ENCODE data around the gene IRX6.

Gene IRX6

GRCh38 chr16:55323637-55324271 lies at the start of gene IRX6:
Gene IRX6, plus strand, starts transcription at chr16:55324203. Its CDS starts 889 bp downstream, at chr16:55325092.
- peak; percentile 21 for DNase-seq

- no peak for DNase-seq
Observed at GRCh38 chr16:55274391-55274790, 49.6 kb upstream of the IRX6 start.

DNA sequence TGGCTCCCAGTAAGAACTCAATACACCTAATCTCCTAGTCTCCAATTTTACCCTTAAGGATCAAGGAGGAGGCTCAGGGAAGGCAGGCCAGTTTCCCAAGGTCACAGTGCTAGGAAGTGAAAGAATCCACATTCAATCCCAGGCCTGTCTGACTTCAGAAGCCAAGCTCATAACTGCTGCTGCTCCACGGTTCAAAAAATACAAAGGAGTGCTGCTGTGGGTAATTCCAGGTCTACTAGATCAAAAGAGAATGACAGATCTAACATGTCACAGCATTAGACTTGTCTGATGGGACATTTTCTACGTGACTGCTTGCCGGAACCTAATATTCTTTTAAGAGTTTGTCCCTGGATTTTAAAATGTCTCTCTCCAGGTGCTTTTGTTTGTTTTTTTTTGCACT lies 48.8 kb upstream of the IRX6 start:
- DNase-seq: no peak

- DNase-seq: no peak
Observed at GRCh38 chr16:55275869-55276268, 48.1 kb upstream of the IRX6 start.

DNA sequence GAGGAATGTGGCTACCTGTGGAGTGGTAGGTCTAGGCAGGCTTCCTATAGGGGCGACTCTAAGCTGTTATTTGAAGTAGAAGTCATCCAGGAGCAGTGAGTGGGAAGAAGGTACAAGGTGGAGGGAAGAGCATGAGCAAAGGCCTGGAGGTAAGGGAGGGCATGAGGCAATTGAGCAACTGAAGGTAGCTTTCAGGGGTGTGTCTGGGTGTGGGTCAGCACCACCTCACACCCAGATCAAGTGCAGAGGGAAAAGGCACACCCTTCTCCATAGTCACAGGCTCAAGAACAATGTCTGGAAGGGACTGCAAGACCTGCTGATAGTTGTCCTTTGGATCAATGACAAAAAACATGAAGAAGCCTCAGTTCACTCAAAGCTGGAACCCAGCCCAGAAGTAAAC lies 46.5 kb upstream of the IRX6 start:
- no peak for DNase-seq

GRCh38 chr16:55279598-55279997 lies 44.4 kb upstream of the IRX6 start:
- DNase-seq: no peak

- DNase-seq: no peak
Observed at GRCh38 chr16:55280587-55280986, 43.4 kb upstream of the IRX6 start.

DNA sequence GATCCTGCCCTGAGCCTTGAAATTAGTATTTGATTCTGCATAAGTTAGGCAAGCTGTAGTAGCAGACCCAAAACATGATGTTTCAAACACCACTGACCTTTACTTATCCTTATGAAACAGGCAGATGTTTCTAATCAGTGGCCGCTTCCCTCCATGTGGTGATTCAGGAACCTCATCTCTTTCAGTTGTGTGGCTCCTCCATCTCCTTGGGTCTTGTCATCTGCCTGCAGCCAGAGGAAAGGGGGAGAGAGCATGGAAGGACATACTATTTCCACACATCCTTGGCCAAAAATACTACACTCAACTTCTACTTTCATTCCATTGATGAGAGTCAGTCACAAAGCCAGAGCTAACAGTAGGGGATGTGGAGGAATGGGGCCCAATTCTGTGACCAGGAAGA lies 41.6 kb upstream of the IRX6 start:
- no peak for DNase-seq

DNA sequence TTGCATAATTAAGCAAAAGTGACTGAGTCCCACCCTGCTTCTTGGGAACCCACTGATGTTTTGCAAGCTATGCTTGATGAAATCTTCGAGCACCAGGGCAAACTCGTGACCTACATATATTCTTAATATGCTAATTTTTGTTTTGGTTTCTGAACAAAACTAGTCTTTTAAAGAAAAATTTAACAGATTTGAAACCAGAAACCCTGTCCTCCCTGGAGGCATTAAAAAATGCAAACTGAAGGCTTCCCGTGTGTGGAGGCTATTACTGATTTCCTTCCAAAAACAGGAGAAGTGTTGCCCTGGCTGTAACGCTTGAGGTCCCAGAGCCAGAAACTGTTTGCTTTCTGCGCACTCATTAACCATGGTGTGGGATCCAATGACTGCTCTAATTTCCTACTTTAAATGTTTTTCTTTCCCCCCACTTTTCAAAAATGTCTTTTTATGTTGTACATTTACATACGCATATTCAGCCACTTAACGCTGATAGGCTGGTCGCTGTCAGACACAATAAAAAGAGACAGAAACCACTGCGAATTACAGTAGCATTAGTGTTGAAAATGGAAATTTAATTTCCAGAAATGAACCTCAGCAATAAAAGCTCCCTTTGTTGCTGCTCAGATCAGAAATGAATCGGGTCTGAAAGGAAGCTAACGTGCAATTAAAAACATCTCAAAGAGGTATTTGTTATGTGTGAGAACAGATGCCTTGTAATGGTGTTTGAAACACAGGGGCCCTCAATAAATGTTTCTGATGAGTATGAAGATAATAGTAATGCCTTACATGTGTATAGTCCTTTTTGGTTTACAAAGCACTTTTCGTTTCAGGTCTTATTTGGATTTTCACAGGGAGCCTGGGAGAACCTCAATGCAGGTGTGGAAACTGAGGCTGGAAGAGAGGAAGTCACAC lies 39.9 kb upstream of the IRX6 start:
- DNase-seq: no peak

GRCh38 chr16:55284718-55285099 lies 39.3 kb upstream of the IRX6 start:
- DNase-seq: no peak

- DNase-seq: no peak
Observed at GRCh38 chr16:55285586-55285985, 38.4 kb upstream of the IRX6 start.

- DNase-seq: no peak
Observed at GRCh38 chr16:55289353-55289752, 34.6 kb upstream of the IRX6 start.

- DNase-seq: no peak
Observed at GRCh38 chr16:55291847-55292246, 32.2 kb upstream of the IRX6 start.

- DNase-seq: no peak
Observed at GRCh38 chr16:55292491-55292890, 31.5 kb upstream of the IRX6 start.

DNA sequence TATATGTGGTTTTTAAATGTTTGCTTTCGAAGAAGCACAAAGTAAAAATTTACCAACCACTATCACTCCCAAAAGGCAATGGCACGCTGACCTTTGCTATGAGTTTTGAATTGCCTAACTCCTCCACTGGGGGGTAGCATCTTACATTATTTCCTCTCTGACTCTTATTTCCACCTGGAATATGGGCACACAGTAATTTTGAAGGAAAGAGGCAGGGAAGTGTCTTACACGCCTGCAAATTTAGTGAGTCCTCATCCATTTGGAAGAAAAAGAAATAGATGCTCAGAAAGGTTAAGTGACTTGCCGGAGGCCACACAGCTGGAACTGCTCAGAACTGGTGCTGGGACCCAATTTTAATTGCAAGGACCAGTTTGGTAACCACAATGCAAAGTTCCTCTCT lies 29.9 kb upstream of the IRX6 start:
- no peak for DNase-seq

GRCh38 chr16:55294931-55295342 lies 29.1 kb upstream of the IRX6 start:
- DNase-seq: no peak

- DNase-seq: no peak
Observed at GRCh38 chr16:55297062-55297909, 26.7 kb upstream of the IRX6 start.

- no peak for DNase-seq
Observed at GRCh38 chr16:55297910-55298479, 26.0 kb upstream of the IRX6 start.

- no peak for DNase-seq
Observed at GRCh38 chr16:55301385-55302008, 22.5 kb upstream of the IRX6 start.

DNA sequence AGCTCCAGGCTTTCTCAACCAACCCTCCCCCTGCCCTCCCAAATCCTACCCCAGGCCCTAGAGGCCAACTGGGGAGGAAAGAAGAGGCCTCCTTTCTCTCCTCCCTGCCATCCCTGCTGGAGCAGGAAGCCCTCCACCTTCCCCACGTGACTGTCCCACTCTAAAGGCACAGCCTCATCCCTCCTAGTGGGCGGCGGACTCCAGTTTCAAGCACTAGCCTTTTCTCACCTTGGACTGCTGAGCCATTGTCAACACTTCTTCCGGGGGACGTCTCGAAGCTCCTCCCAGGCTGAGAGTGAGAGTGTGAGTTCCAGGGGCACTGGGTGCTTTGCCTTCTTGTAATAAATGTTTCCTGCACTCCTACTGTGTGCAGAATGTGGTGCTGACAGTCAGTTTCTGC lies 21.4 kb upstream of the IRX6 start:
- DNase-seq: no peak

- no peak for DNase-seq
Observed at GRCh38 chr16:55308973-55309372, 15.0 kb upstream of the IRX6 start.

GRCh38 chr16:55322327-55322726 lies 1.7 kb upstream of the IRX6 start:
- no peak for DNase-seq
